NK-92 (cell line): ENCODE data around the gene RSRC1.
"Not testable (repeated sequence)": the region's sequence is repeated elsewhere in the genome, so short reads cannot be mapped to it uniquely, and the experiment has no call there.

ENCODE experiments used
- DNase-seq: peaks from one replicate; lab custom pipeline; 2025; ENCODE audit not compliant: unreplicated experiment; lab: John Stamatoyannopoulos, UW

Gene RSRC1

GRCh38 chr3:158384019-158384418 lies 274.1 kb downstream of the RSRC1 start:
- DNase-seq: no peak

GRCh38 chr3:158395421-158395820 lies 285.5 kb downstream of the RSRC1 start:
- no peak for DNase-seq

GRCh38 chr3:158402590-158402989 lies 292.7 kb downstream of the RSRC1 start:
- no peak for DNase-seq

GRCh38 chr3:158403013-158403412 lies 293.1 kb downstream of the RSRC1 start:
- DNase-seq: no peak

DNA sequence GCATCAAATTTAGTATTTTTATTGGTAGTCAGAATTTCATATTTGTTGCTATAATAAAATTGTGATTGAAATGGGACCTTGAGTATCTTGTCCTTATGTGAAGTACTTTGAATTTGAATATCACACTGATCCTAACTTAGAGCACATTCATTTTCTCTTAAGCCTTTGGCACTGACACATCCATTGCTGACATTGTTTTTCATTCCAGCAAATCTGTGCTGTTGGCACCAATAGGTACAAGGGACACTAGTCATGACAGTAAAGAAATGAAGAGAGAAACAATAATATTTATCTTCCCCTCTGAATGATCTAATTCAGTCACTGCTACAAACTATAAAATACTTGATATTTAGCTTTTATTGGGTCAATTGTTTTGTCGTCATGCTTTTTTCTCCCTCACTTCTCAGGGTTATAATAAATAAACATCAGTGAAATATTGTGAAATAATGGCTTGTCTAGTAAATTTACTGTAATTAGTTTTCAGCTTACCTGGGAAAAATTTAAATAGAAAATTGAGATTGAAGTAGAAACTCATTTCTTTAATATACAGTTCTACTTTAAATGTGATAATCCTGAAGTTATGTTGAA lies 294.3 kb downstream of the RSRC1 start:
- no peak for DNase-seq

- DNase-seq: no peak
Observed at GRCh38 chr3:158405507-158405906, 295.6 kb downstream of the RSRC1 start.

DNA sequence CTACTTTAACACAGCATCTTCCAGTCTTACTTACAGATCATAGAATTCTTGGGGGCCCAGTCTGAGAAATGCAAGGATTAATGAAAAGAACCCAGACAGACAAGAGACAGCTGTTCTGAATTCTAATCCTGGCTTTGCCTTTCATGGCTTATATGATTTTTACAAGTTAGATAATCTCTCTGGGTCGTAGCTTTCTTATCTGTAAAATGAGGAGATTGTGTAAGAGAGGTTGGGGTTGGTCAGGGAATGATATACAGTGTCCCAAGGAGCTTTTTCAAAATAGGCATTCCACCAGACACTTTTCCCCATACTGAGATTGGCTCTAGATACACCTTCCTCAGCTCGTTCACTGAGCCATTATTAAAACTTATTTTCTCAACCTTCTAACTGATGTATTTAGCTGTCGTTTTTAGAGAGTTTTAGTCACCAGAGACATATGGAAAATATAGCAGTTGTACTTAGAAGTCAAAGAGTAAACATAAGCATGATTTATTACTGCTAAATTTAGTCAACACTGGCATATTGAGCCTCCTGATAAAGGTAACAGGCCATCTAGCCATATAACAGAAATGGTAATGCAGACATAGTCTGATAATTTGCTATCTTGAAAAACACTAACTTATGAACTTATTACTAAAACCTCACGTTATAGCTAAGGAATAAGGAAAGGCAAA lies 298.1 kb downstream of the RSRC1 start:
- DNase-seq: no peak

GRCh38 chr3:158408518-158408897 lies 298.6 kb downstream of the RSRC1 start:
- DNase-seq: not testable (repeated sequence)

DNA sequence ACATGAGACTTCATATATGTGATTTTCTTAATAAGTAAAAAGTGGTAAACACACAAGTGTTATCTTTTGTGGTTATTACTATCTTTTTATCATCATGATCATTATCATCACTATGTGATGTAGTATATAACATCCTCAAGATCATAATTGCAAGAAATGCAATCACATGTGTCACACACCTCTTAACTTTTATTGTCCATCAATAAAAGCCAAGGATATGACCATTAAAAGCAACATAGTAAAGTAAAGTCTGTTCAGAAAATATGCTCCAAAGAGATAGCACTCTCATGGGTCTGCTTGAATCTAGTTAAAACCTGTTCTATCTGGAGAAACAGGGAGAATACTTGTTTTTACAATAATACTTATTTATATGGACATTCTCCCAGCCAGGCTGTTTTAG lies 308.1 kb downstream of the RSRC1 start:
- DNase-seq: no peak

DNA sequence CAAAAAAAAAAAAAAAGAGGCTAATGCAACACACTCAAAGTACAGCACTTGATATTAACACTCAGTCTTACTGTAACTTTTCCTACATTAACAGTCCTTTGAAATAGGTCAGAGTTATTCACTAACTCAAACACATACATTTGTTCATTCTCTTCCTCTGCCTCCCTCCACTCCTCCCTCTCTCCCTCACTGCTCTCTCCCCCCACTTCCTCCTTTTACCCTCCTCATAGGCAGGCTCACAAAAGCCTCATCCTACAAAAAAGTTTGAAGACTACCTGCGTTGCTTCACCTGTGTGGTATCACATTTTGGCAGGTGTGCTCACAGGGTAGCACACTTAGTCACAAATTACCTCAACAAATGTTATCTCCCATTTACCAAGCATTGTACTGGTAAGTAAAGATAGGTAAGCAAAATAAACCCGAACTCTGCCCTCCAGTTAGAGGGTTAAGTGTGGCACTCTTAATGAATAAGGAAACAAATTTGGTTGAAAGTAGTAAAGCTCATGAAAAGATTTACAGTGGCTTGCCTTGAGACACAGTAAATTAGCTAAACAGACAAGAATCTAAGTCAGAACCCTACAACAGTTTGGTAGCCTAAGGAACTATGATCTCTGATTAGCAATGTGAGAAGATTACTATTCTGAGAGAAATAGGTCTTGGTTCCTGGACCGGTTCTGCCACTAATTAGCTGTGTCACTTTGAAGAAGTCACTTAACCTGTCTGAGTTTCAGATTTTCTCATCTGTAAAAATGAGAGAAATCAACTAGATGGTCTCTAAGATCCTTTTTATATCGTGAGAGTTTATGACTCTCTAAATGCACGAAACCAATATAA lies 310.1 kb downstream of the RSRC1 start:
- DNase-seq: no peak

GRCh38 chr3:158420654-158421396 lies 310.9 kb downstream of the RSRC1 start:
- DNase-seq: no peak

DNA sequence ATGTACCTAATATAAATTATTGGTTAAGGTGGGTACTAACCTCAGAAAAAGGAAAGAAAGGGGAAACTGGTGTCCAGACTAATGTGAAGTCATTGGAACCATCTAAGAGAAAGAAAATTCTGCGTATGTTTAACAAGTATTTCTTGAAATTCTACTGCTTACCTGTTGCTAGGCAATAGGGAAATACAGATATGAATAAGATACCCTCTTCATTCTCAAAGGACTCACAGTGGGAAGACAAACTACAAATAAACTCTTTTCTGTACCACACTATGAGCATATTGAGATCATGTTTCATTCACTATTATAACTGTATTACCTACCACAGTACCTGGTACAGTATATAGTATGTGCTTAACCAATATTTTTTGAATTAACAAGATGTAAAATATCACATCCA lies 320.6 kb downstream of the RSRC1 start:
- no peak for DNase-seq

DNA sequence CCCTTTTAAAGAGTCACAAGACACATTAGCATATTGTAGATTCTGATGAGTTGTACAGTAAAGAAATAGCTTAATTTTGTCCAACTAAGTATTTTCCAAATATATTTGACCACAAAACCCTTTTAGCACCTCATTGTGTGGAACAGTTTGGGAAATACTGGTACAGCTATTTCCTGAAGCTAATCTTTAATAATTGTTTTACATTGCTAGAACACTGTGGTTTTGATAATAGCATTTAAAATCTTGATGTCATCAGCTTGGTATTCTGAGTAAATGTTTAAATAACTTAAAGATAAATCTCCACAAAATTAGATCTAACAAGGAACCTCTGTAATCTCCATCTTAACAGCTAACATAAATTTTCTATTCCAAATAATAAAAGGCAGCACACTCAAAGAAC lies 321.1 kb downstream of the RSRC1 start:
- DNase-seq: no peak

GRCh38 chr3:158431829-158432228 lies 321.9 kb downstream of the RSRC1 start:
- DNase-seq: no peak

DNA sequence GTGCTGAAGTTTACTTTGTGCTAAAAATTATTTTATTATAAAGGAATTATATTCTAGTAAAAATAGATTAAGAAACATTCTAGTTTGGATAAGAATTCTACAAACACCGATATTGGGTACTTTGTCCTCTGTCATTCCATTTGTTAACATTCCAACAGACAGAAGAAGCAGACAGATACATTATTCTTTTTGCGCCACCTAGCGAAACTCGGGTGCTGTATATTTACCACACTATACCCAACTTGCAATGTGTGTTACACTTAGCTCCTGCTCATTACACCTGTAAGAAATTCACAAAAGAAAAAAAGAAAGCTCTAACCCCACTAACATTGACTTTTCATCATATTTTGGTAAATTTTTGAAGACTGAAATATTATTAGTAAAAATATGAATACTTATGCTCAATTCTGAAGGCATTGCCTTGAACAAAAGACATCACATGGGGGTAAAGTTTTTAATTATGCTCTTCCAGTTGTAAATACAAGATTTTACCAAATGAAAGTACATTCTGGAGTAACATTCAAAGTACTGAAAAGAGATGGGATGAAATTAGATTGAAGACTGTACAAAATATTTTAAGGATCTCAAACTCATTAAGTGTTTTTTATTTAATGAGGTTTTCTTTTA lies 324.6 kb downstream of the RSRC1 start:
- DNase-seq: no peak

DNA sequence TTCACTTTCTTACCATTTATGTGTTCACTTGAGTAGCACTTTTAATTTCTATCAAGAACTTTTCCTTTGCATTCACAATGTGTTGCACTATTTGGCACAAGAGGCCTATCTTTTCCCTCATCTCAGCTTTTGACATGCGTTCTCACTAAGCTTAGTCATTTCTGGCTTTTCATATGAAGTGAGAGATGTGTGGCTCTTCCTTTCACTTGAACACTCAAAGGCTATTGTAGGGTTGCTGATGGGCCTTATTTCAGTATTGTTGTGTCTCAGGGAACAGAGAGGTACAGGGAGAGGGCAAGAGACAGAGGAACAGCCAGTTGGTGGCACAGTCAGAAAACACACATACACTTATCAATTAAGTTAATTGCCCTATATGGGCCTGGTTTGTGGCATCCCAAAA lies 333.7 kb downstream of the RSRC1 start:
- DNase-seq: no peak

GRCh38 chr3:158447408-158447807 lies 337.5 kb downstream of the RSRC1 start:
- no peak for DNase-seq

DNA sequence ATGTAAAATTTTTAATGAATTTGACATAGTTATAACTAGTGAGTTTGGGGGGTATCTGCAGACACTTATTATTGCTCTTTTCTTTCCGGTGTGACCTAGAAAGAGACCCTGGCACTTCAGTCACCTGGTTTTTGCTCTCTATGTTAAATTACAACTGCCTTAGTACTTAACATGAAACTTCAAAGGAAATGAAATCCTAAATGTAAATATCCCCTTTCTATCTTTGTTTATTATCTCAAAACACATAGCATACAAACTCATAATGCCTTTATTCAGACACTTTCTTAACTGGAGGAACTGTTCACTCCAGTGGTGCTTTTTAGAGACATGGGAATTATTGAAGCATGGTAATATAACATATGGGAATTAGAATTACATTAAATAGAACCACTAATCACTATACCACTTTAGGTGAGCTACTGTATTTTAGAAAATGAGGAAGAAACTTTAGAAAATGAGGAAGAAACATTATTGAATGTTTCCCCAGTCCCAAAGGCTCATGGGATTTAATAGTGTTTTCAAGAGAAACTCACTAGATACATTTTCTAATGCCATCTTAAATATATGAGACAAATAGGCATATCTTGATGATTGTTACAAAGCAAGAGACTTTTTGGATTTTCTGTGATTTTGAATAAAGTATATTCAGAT lies 341.6 kb downstream of the RSRC1 start:
- DNase-seq: no peak

- no peak for DNase-seq
Observed at GRCh38 chr3:158452334-158452733, 342.4 kb downstream of the RSRC1 start.

- DNase-seq: no peak
Observed at GRCh38 chr3:158453004-158453403, 343.1 kb downstream of the RSRC1 start.

- DNase-seq: no peak
Observed at GRCh38 chr3:158453865-158454264, 344.0 kb downstream of the RSRC1 start.
